ENCODE measurements around the gene FGFRL1. TPM values are rescaled to one million over a fixed set of nuclear protein-coding genes. Genes with fewer than 3 reads are reported as not detected.
A peak's percentile ranks its signal among the peaks of the same experiment; 100 is the strongest.

Gene FGFRL1
- total RNA-seq, 1 donor from 2014 or later, result 16.9 TPM

- DNase-seq (ENCODE audit: low read depth in 2 of 2), result no peak
Observed at GRCh38 chr4:1022739-1023066, 11.3 kb downstream of the FGFRL1 start.

- no peak for DNase-seq (ENCODE audit: low read depth in 2 of 2)
Observed at GRCh38 chr4:1023075-1023640, 11.7 kb downstream of the FGFRL1 start.

- DNase-seq (ENCODE audit: low read depth in 2 of 2), result no peak
Observed at GRCh38 chr4:1023895-1024740, 12.7 kb downstream of the FGFRL1 start.

- DNase-seq (ENCODE audit: low read depth in 2 of 2), result no peak
Observed at GRCh38 chr4:1024882-1025545, 13.6 kb downstream of the FGFRL1 start.

GRCh38 chr4:1026115-1026514 is 14.7 kb downstream of the FGFRL1 start:
- DNase-seq (ENCODE audit: low read depth in 2 of 2), result peak; percentile 34 to 46

- DNase-seq (ENCODE audit: low read depth in 2 of 2), result no peak
Observed at GRCh38 chr4:1027219-1027914, 15.9 kb downstream of the FGFRL1 start.

GRCh38 chr4:1027915-1028238 is 16.5 kb downstream of the FGFRL1 start:
- DNase-seq (ENCODE audit: low read depth in 2 of 2), result no peak

- no peak for DNase-seq (ENCODE audit: low read depth in 2 of 2)
Observed at GRCh38 chr4:1028574-1029220, 17.3 kb downstream of the FGFRL1 start.

GRCh38 chr4:1029529-1029928 is 18.1 kb downstream of the FGFRL1 start:
- no peak for DNase-seq (ENCODE audit: low read depth in 2 of 2)

- DNase-seq (ENCODE audit: low read depth in 2 of 2), result no peak
Observed at GRCh38 chr4:1030031-1030430, 18.6 kb downstream of the FGFRL1 start.

GRCh38 chr4:1030559-1030958 is 19.1 kb downstream of the FGFRL1 start:
- no peak for DNase-seq (ENCODE audit: low read depth in 2 of 2)

- DNase-seq (ENCODE audit: low read depth in 2 of 2), result no peak
Observed at GRCh38 chr4:1031346-1031745, 19.9 kb downstream of the FGFRL1 start.

- peak in 1 of 2 donors; percentile 39 for DNase-seq (ENCODE audit: low read depth in 2 of 2)
Observed at GRCh38 chr4:1031956-1032795, 20.8 kb downstream of the FGFRL1 start.

- DNase-seq (ENCODE audit: low read depth in 2 of 2), result no peak
Observed at GRCh38 chr4:1032861-1033260, 21.4 kb downstream of the FGFRL1 start.

- no peak for DNase-seq (ENCODE audit: low read depth in 2 of 2)
Observed at GRCh38 chr4:1033840-1034551, 22.6 kb downstream of the FGFRL1 start.

- DNase-seq (ENCODE audit: low read depth in 2 of 2), result peak; percentile 44 to 48
Observed at GRCh38 chr4:1035510-1035909, 24.1 kb downstream of the FGFRL1 start.

GRCh38 chr4:1036095-1036494 is 24.7 kb downstream of the FGFRL1 start:
- DNase-seq (ENCODE audit: low read depth in 2 of 2), result no peak

GRCh38 chr4:1036976-1037810 is 25.8 kb downstream of the FGFRL1 start:
- no peak for DNase-seq (ENCODE audit: low read depth in 2 of 2)

- DNase-seq (ENCODE audit: low read depth in 2 of 2), result no peak
Observed at GRCh38 chr4:1038948-1039492, 27.6 kb downstream of the FGFRL1 start.

All from lung microvascular endothelial cell (primary cell).